Activated B cell treated with CpG ODN at 0.5 μM for 24 hours (primary cell): ENCODE measurements around the gene RASL11B. TPM values are rescaled to one million over a fixed set of nuclear protein-coding genes. Genes with fewer than 3 reads are reported as not detected.

Experiments
- ATAC-seq: fragments of 200-7000 bp; cut with Tn5 transposase; one replicate; pipeline ENCODE4 v1.10.0; 2021; ENCODE audit warnings: low read depth, mild to moderate bottlenecking, moderate library complexity
- CTCF ChIA-PET: fragments of 350-600 bp; sonication (Branson Sonifier 250); formaldehyde crosslinking; loops from one replicate; lab custom pipeline; 2021; ENCODE audit warnings: antibody characterized with exemption; lab: Charles Lee
- POLR2A ChIA-PET: fragments of 350-600 bp; sonication (Branson Sonifier 250); formaldehyde crosslinking; loops from one replicate; lab custom pipeline; 2021; ENCODE audit warnings: antibody characterized with exemption; lab: Charles Lee
- DNase-seq: peaks from one replicate; pipeline ENCODE4 v3.0.0; 2022
- H3K27ac Mint-ChIP-seq: one replicate; pipeline ENCODE4 v1.8.0; 2020; ENCODE audit warnings: mixed read lengths
- H3K27me3 Mint-ChIP-seq: one replicate; pipeline ENCODE4 v1.8.0; 2021; ENCODE audit warnings: mixed read lengths
- H3K36me3 Mint-ChIP-seq: one replicate; pipeline ENCODE4 v1.8.0; 2021; ENCODE audit warnings: low read depth, mixed read lengths
- H3K4me1 Mint-ChIP-seq: one replicate; pipeline ENCODE4 v1.8.0; 2021; ENCODE audit warnings: mixed read lengths
- H3K4me3 Mint-ChIP-seq: one replicate; pipeline ENCODE4 v1.8.0; 2020; ENCODE audit warnings: mild to moderate bottlenecking, mixed read lengths
- H3K9me3 Mint-ChIP-seq: one replicate; pipeline ENCODE4 v1.8.0; 2020; ENCODE audit warnings: mixed read lengths
- intact Hi-C: fragments of 100-400 bp; cut with micrococcal nuclease; formaldehyde crosslinking; loops from one replicate; pipeline ENCODE4 v1.15.1; 2024
- total RNA-seq: library from RNA; stranded (reverse); gene quantifications from 2 replicates; pipeline ENCODE4 v1.2.3, GENCODE V29; 2022
- TF ChIP-seq, protein P1 (sequence below): fragments of 200-600 bp; IDR thresholded peaks from one replicate; pipeline ENCODE4 v1.8.0; 2022; ENCODE audit warnings: antibody characterized with exemption, mild to moderate bottlenecking

Gene RASL11B
- total RNA-seq, 1 donor from 2014 or later = not detected

DNA sequence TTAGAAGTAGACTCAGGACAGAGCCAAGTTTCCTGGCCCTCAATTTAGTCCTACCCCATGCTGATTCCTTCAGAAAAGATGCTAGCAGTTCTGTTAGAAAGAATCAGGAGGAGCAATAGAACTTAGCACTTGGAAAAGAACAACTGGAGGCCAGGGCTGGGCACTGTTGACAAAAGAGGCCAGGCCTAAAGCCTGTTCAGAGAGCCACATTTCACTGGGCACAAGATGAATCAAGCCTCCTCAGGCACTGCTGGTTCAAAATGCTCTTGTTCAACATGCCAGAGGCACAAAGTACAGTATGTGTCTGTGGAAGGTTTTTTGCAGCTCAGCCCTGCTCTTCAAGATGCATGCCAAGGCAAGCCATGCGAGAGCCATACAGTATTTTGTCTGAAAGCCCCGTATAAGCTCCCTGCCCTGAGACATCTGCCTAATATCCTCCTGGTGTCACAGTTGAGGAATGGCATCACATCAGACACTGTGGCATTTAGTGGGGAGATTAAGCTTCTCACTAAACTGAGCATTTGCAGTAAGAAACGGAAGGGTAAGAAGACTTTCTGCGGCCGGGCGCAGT, 53.7 kb downstream of the RASL11B start:
- H3K4me3 Mint-ChIP-seq = no peak overlapping the region
- H3K36me3 Mint-ChIP-seq = peaks cover 11% of the 10 kb centered on the region
- TF ChIP-seq, protein P1, sequence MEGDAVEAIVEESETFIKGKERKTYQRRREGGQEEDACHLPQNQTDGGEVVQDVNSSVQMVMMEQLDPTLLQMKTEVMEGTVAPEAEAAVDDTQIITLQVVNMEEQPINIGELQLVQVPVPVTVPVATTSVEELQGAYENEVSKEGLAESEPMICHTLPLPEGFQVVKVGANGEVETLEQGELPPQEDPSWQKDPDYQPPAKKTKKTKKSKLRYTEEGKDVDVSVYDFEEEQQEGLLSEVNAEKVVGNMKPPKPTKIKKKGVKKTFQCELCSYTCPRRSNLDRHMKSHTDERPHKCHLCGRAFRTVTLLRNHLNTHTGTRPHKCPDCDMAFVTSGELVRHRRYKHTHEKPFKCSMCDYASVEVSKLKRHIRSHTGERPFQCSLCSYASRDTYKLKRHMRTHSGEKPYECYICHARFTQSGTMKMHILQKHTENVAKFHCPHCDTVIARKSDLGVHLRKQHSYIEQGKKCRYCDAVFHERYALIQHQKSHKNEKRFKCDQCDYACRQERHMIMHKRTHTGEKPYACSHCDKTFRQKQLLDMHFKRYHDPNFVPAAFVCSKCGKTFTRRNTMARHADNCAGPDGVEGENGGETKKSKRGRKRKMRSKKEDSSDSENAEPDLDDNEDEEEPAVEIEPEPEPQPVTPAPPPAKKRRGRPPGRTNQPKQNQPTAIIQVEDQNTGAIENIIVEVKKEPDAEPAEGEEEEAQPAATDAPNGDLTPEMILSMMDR = no peak
- intact Hi-C loops = no loop called here
- no peak overlapping the region for H3K27ac Mint-ChIP-seq
- ATAC-seq = no peak
- no peaks in the 10 kb centered on the region for H3K4me1 Mint-ChIP-seq
- no peaks in the 10 kb centered on the region for H3K9me3 Mint-ChIP-seq
- POLR2A ChIA-PET = no interaction called here
- no peaks in the 10 kb centered on the region for H3K27me3 Mint-ChIP-seq
- no peak for DNase-seq
- CTCF ChIA-PET = no interaction called here

Other genes starting within 250 kb of the RASL11B start
- gene USP46, start 203.0 kb upstream of the RASL11B start, total RNA-seq = 12.6 and 13.3 TPM in 2 replicates
- gene ERVMER34-1, start 110.9 kb upstream of the RASL11B start, total RNA-seq = not detected in 2 replicates